NCI-H446 (cell line): ENCODE measurements around the gene SLC66A2.
"Not testable (repeated sequence)": the region's sequence is repeated elsewhere in the genome, so short reads cannot be mapped to it uniquely, and the experiment has no call there.

Source experiments
- DNase-seq, 2 experiments: peaks; one replicate each; lab custom pipeline; 2025; lab: John Stamatoyannopoulos, UW

SLC66A2 gene

GRCh38 chr18:79866889-79867574, 84.4 kb downstream of the SLC66A2 start:
- DNase-seq: no peak

DNA sequence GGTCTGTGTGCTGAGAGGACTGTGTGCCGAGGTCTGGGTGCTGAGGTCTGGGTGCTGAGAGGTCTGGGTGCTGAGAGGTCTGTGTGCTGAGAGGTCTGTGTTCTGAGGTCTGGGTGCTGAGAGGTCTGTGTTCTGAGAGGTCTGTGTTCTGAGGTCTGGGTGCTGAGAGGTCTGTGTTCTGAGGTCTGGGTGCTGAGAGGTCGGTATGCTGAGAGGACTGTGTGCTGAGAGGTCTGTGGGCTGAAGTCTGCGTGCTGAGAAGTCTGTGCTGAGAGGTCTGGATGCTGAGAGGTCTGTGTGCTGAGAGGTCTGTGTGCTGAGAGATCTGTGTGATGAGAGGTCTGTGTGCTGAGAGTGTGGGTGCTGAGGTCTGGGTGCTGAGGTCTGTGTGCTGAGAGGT, 85.5 kb downstream of the SLC66A2 start:
- not testable (repeated sequence) for DNase-seq

DNA sequence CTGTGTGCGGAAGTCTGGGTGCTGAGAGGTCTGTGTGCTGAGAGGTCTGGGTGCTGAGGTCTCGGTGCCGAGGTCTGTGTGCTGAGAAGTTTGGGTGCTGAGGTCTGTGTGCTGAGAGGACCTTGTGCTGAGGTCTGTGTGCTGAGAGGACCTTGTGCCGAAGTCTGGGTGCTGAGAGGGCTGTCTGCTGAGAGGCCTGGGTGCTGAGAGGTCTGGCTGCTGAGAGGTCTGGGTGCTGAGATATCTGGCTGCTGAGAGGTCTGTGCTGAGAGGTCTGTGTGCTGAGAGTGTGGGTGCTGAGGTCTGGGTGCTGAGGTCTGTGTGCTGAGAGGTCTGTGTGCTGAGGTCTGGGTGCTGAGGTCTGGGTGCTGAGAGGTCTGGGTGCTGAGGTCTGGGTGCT, 86.5 kb downstream of the SLC66A2 start:
- not testable (repeated sequence) for DNase-seq

GRCh38 chr18:79864006-79864725, 87.3 kb downstream of the SLC66A2 start:
- DNase-seq: no peak

GRCh38 chr18:79863161-79864005, 88.1 kb downstream of the SLC66A2 start:
- DNase-seq: no peak

DNA sequence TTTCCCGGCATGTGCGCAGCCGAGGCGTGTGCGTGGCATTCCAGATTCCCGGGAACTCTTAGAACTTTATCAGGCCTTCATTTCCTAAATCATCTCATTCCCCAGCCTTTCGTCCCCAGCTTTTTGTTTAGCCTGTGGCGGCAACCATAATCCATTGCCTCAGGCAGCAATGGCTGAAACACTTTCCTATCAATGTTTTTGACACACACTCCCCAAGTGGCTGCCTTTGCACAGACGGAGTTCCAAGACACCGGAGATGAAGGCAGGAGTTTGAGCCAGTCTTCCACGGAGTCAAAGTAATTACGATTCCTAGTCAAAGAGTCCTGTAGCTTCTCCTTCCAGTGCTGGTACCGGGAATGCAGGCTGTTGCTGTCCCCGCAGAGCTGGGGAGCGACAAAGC, 88.9 kb downstream of the SLC66A2 start:
- no peak for DNase-seq

GRCh38 chr18:79861687-79862086, 89.8 kb downstream of the SLC66A2 start:
- no peak for DNase-seq

DNA sequence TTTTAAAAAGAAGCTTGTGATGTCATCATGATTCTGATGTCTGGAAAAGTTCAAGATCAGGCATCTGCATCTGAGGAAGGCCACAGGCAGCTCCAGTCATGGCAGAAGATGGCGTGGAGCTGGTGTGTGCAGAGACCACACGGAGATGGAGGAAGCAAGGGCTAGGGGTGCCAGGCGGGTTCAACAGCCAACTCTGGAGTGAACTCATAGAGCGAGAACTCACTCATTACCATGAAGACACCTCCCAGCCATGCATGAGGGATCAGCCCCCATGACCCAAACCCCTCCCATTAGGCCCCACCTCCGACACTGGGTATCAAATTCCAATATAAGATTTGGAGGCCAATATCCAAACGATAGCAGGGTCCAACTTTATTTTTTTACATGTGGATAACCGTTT, 92.1 kb downstream of the SLC66A2 start:
- DNase-seq: no peak

DNA sequence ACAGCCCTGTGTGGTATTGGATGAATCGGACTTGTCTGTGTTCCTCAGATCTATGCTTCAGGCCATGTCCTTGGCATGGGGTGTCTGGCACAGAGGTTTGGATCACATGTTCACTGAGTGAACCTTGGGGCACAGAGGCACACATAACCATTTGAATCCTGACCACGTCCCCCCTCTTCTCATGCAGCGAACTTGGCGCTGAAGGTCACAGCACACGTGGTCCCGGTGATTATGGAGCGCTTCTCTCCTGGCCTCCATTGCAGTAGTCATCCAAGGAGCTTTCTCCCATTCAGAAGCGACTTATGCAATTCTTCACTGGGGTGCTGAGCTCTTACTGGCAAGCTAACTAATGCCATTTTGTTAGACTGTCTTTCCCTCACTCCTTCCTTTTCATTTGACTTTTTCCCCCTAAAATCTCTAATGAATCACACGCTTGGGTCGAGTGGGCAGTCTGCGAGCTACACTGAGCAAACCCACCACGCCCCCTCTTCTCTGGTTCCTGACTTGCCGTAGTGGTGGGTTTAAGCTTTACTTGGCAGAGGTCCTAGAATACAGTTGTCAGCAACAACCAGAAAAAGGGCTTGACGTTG, 94.3 kb downstream of the SLC66A2 start:
- DNase-seq: peak in 1 of 2 experiments; percentile 44

DNA sequence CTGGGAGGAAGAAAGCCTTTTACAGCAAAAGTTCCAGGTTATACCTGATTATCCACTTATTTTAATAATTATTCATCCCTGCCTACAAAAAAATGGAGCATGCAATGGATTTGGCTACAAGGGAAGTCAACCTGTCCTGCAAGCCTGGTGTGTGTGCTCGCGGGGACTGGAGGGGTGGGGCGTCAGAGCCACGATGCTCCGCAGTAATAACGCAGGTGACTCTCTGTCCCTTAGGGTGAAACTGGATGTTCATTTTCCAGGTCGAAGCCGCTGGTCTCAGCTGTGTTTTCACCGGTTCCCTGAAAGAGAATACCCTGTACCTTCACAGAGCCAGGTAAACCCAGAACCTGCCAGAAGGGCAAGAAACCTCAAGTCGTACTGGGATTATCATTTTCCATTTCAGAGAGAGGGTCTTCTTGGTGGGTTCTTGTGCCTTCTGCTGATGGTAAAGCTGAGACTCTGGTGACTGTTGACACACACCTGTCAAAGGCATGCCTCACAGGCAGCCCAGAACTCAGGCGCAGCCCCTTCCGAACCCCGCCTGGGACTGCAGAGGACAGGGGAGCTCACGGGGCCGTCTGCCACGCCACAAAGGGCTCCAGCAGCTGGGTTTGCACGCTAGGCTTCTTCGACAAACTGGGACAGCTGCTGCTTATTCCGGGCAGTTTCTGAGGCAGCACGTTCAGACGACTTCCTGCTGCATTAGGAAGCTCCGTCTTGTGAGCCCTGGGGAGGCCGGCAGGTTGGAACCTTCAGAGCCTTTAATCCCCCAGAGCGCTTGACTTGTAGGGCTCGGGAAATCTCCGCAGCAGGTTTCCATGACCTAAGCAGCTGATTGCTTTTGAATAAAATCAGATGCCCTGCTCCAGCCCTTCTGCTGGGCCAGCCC, 95.1 kb downstream of the SLC66A2 start:
- peak in 1 of 2 experiments; percentile 29 for DNase-seq

GRCh38 chr18:79855147-79855933, 96.1 kb downstream of the SLC66A2 start:
- DNase-seq: no peak

DNA sequence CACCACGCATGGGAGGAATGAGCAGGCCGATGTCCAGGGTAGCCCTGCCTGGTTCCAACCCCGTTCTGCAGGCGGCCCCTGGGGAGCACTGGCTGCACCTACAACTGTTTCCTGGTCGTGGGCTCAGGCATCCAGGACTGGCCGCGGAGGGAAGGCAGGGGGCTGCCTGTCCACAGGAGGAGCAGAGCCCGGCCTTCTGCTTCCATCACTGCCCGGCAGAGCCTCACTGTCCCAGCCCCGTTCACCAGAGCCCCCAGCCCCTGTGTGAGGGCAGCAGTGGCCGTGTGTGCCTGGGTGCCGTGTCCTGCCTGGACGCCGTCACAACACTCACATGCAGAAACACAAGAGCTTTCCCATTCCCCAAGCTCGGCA, 97.5 kb downstream of the SLC66A2 start:
- DNase-seq: no peak

- no peak for DNase-seq
Observed at GRCh38 chr18:79853303-79853992, 98.0 kb downstream of the SLC66A2 start.

GRCh38 chr18:79852561-79853302, 98.7 kb downstream of the SLC66A2 start:
- DNase-seq: no peak
